ENCODE measurements around the gene CDK5RAP2.

Gene CDK5RAP2

DNA sequence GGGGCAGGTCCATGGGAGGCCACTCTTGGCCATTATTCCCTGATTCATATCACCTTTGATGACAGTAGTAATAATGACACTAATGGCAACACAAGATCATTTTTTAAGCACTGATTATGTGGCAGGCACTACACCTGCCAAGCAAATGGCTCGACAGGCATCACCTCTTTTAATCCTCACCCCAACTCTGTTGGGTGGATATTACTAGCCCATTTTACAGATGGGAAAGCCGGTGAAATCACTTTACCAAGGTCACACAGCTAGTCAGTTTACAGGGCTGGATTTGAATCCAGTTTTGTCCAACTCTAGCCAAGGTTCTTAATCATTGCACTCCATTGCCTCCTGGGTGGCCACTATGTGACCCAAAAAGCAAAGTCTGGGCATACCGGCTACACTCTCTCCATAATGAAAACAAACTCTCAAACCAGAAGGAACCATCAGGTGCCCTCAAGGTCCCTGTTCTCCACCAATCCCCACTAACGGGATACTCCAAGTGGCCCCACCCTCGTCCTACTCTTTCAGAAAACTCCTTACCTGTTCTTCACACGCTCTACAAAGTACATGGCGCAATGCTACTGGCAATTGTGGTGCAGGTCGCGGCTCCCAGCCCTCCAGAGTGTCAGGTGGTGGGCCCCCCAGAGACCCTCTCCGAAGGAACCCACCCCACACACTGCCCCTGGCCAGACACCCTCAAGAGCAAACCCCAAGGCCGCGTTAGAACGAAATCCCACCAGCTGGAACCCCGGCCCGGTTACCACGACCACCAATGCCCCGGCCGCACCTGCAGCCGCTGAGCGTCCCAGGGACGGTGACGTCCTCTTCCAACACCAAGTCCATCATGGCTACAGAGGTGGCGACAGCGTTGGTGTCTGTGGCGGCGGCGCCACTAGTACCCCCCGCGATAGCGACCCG lies 572 bp downstream of the CDK5RAP2 start (continued):
- TF ChIP-seq, protein P1, sequence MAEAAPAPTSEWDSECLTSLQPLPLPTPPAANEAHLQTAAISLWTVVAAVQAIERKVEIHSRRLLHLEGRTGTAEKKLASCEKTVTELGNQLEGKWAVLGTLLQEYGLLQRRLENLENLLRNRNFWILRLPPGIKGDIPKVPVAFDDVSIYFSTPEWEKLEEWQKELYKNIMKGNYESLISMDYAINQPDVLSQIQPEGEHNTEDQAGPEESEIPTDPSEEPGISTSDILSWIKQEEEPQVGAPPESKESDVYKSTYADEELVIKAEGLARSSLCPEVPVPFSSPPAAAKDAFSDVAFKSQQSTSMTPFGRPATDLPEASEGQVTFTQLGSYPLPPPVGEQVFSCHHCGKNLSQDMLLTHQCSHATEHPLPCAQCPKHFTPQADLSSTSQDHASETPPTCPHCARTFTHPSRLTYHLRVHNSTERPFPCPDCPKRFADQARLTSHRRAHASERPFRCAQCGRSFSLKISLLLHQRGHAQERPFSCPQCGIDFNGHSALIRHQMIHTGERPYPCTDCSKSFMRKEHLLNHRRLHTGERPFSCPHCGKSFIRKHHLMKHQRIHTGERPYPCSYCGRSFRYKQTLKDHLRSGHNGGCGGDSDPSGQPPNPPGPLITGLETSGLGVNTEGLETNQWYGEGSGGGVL (tag by site-specific recombination; IDR thresholded peaks at IDR 0.05), result 0 out of 2 replicates have a peak, but pooled peaks have one; percentile 8
- TF ChIP-seq, protein P2, sequence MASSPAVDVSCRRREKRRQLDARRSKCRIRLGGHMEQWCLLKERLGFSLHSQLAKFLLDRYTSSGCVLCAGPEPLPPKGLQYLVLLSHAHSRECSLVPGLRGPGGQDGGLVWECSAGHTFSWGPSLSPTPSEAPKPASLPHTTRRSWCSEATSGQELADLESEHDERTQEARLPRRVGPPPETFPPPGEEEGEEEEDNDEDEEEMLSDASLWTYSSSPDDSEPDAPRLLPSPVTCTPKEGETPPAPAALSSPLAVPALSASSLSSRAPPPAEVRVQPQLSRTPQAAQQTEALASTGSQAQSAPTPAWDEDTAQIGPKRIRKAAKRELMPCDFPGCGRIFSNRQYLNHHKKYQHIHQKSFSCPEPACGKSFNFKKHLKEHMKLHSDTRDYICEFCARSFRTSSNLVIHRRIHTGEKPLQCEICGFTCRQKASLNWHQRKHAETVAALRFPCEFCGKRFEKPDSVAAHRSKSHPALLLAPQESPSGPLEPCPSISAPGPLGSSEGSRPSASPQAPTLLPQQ (tag by site-specific recombination; IDR thresholded peaks at IDR 0.05), result peak; percentile 11; the same call in 1 of the 2 replicates
- TF ChIP-seq, protein P3, sequence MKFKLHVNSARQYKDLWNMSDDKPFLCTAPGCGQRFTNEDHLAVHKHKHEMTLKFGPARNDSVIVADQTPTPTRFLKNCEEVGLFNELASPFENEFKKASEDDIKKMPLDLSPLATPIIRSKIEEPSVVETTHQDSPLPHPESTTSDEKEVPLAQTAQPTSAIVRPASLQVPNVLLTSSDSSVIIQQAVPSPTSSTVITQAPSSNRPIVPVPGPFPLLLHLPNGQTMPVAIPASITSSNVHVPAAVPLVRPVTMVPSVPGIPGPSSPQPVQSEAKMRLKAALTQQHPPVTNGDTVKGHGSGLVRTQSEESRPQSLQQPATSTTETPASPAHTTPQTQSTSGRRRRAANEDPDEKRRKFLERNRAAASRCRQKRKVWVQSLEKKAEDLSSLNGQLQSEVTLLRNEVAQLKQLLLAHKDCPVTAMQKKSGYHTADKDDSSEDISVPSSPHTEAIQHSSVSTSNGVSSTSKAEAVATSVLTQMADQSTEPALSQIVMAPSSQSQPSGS (tag by site-specific recombination; IDR thresholded peaks at IDR 0.05; ENCODE audit: low read depth), result no peak
- TF ChIP-seq ZNF311 (tag by site-specific recombination; IDR thresholded peaks at IDR 0.05; ENCODE audit: borderline replicate concordance) (no peak), ZNF2 (tag by site-specific recombination; IDR thresholded peaks at IDR 0.05) (no peak), ZNF292 (tag by site-specific recombination; IDR thresholded peaks at IDR 0.05; ENCODE audit: borderline replicate concordance, low read depth) (no peak), ZNF423 (tag by site-specific recombination; IDR thresholded peaks at IDR 0.05) (no peak), GLIS2 (tag by site-specific recombination; IDR thresholded peaks at IDR 0.05) (peak; percentile 63; the same call in 1 of the 2 replicates), IKZF3 (tag by site-specific recombination; IDR thresholded peaks at IDR 0.05) (no peak), KLF9 (tag by site-specific recombination; IDR thresholded peaks at IDR 0.05; ENCODE audit: low read depth) (peak; percentile 39; the same call in 1 of the 2 replicates), ZFP69B (tag by site-specific recombination; IDR thresholded peaks at IDR 0.05) (peak; percentile 53), OVOL3 (tag by site-specific recombination; IDR thresholded peaks at IDR 0.05) (no peak)
- TF ChIP-seq, protein P4, sequence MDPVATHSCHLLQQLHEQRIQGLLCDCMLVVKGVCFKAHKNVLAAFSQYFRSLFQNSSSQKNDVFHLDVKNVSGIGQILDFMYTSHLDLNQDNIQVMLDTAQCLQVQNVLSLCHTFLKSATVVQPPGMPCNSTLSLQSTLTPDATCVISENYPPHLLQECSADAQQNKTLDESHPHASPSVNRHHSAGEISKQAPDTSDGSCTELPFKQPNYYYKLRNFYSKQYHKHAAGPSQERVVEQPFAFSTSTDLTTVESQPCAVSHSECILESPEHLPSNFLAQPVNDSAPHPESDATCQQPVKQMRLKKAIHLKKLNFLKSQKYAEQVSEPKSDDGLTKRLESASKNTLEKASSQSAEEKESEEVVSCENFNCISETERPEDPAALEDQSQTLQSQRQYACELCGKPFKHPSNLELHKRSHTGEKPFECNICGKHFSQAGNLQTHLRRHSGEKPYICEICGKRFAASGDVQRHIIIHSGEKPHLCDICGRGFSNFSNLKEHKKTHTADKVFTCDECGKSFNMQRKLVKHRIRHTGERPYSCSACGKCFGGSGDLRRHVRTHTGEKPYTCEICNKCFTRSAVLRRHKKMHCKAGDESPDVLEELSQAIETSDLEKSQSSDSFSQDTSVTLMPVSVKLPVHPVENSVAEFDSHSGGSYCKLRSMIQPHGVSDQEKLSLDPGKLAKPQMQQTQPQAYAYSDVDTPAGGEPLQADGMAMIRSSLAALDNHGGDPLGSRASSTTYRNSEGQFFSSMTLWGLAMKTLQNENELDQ (tag by site-specific recombination; IDR thresholded peaks at IDR 0.05; ENCODE audit: low read depth), result no peak
- TF ChIP-seq, protein P5, sequence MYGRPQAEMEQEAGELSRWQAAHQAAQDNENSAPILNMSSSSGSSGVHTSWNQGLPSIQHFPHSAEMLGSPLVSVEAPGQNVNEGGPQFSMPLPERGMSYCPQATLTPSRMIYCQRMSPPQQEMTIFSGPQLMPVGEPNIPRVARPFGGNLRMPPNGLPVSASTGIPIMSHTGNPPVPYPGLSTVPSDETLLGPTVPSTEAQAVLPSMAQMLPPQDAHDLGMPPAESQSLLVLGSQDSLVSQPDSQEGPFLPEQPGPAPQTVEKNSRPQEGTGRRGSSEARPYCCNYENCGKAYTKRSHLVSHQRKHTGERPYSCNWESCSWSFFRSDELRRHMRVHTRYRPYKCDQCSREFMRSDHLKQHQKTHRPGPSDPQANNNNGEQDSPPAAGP (tag by site-specific recombination; IDR thresholded peaks at IDR 0.05), result no peak

DNA sequence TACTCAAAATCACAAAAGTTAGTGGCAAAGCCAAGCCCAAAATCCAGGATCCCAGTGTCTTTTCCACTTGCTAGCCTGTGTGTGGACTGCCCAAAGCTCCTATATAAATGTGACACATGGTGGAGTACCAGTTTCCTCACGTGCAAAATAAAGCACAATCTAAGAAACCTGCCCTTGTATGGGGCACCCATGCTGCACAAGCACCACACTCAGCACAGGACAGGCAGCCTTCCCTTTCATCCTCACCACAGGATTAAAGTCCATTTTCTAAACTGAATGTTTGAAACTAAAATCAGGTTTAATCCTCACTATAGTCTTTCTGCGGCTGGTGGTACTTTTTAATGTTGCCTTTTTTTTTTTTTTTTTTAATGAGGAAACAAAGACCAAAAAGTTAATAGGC lies 5.5 kb downstream of the CDK5RAP2 start:
- Histone ChIP-seq H3K27ac (ENCODE audit: extremely low read depth, low read depth, low read length) (no peak overlapping the region), H3K4me1 (ENCODE audit: control insufficient read depth, insufficient read depth, low read length) (peaks cover 8% of the 10 kb centered on the region), H3K4me3 (ENCODE audit: low read depth, low read length) (no peak overlapping the region), H3K9me3 (ENCODE audit: control insufficient read depth, insufficient read depth, low read depth, low read length) (no peaks in the 10 kb centered on the region), H3K36me3 (ENCODE audit: control insufficient read depth in 2 of 2, insufficient read depth in 1 of 2, low read length in 2 of 2) (peaks cover 16 to 28% of the 10 kb centered on the region in 2 experiments)
- CTCF ChIA-PET, result no interaction called here
- POLR2A ChIA-PET, result no interaction called here
- TF ChIP-seq ZNF626 (tag by site-specific recombination; IDR thresholded peaks at IDR 0.05) (no peak), PRDM1 (tag by site-specific recombination; IDR thresholded peaks at IDR 0.05) (no peak), MEIS1 (CRISPR knock-in tag; IDR thresholded peaks at IDR 0.05; ENCODE audit: borderline replicate concordance) (no peak), SALL2 (tag by site-specific recombination; IDR thresholded peaks at IDR 0.05; ENCODE audit: borderline replicate concordance) (no peak), ZNF416 (tag by site-specific recombination; IDR thresholded peaks at IDR 0.05) (no peak), ZNF221 (tag by site-specific recombination; IDR thresholded peaks at IDR 0.05; ENCODE audit: borderline replicate concordance) (no peak), ZNF155 (tag by site-specific recombination; IDR thresholded peaks at IDR 0.05) (no peak), ZNF623 (tag by site-specific recombination; IDR thresholded peaks at IDR 0.05) (no peak)
- TF ChIP-seq, protein P6, sequence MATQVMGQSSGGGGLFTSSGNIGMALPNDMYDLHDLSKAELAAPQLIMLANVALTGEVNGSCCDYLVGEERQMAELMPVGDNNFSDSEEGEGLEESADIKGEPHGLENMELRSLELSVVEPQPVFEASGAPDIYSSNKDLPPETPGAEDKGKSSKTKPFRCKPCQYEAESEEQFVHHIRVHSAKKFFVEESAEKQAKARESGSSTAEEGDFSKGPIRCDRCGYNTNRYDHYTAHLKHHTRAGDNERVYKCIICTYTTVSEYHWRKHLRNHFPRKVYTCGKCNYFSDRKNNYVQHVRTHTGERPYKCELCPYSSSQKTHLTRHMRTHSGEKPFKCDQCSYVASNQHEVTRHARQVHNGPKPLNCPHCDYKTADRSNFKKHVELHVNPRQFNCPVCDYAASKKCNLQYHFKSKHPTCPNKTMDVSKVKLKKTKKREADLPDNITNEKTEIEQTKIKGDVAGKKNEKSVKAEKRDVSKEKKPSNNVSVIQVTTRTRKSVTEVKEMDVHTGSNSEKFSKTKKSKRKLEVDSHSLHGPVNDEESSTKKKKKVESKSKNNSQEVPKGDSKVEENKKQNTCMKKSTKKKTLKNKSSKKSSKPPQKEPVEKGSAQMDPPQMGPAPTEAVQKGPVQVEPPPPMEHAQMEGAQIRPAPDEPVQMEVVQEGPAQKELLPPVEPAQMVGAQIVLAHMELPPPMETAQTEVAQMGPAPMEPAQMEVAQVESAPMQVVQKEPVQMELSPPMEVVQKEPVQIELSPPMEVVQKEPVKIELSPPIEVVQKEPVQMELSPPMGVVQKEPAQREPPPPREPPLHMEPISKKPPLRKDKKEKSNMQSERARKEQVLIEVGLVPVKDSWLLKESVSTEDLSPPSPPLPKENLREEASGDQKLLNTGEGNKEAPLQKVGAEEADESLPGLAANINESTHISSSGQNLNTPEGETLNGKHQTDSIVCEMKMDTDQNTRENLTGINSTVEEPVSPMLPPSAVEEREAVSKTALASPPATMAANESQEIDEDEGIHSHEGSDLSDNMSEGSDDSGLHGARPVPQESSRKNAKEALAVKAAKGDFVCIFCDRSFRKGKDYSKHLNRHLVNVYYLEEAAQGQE (tag by site-specific recombination; IDR thresholded peaks at IDR 0.05), result no peak
